Endothelial cell of umbilical vein (primary cell): Measurements from ENCODE around the gene TJP1. TPM values are rescaled to one million over a fixed set of nuclear protein-coding genes. Genes with fewer than 3 reads are reported as not detected.

ENCODE experiments used
- BruUV-seq: library from RNA; stranded (reverse); fragments of 400-500 nt; replicated peaks from 2 replicates; lab custom pipeline; 2021; lab: Mats Ljungman, UMichigan
- CTCF ChIA-PET: fragments of 300-600, 350-600 bp; sonication (Branson Sonifier 250); formaldehyde crosslinking; loops from one replicate; lab custom pipeline; 2021; ENCODE audit warnings: antibody characterized with exemption, inconsistent platforms; lab: Charles Lee
- POLR2A ChIA-PET: fragments of 300-600, 350-600 bp; sonication (Branson Sonifier 250); formaldehyde crosslinking; loops from one replicate; lab custom pipeline; 2021; ENCODE audit warnings: antibody characterized with exemption, inconsistent platforms; lab: Charles Lee
- DNase-seq: peaks from one replicate; pipeline ENCODE4 v3.0.0-alpha.2; 2011; ENCODE audit warnings: low read depth, low spot score
- FAIRE-seq: peaks from 2 replicates; lab custom pipeline; 2011; peaks lifted over from hg19 to GRCh38; lab: Jason Lieb, UNC
- H2AFZ ChIP-seq: 2 replicates; pipeline ENCODE4 v1.6.0; 2012; ENCODE audit warnings: low read depth, low read length, control low read depth, inconsistent platforms
- H3K27ac ChIP-seq: 2 replicates; pipeline ENCODE4 v1.5.1; 2011; ENCODE audit warnings: low read depth, mild to moderate bottlenecking, control low read depth, low read length, moderate library complexity; ENCODE audit not compliant: insufficient read depth
- H3K27me3 ChIP-seq, 2 experiments: 2 replicates each; pipeline versions ENCODE4 v1.6.0 to v1.6.1; 2011; ENCODE audit warnings: low read length in 2 of 2, mixed read lengths in 1 of 2; ENCODE audit not compliant: control insufficient read depth in 2 of 2, insufficient read depth in 2 of 2
- H3K36me3 ChIP-seq, 2 experiments: 2 replicates in 1 of 2; 3 replicates in 1 of 2; pipeline ENCODE4 v1.5.1; 2011; ENCODE audit warnings: low read length in 2 of 2, mild to moderate bottlenecking in 1 of 2, moderate library complexity in 1 of 2; ENCODE audit not compliant: control insufficient read depth in 2 of 2, insufficient read depth in 2 of 2; ENCODE audit errors: extremely low read depth in 1 of 2
- H3K4me1 ChIP-seq: 3 replicates; pipeline ENCODE4 v1.5.1; 2011; ENCODE audit warnings: mild to moderate bottlenecking, low read length; ENCODE audit not compliant: control insufficient read depth, insufficient read depth; ENCODE audit errors: extremely low read depth
- H3K4me2 ChIP-seq: 2 replicates; pipeline ENCODE4 v1.6.1; 2011; ENCODE audit warnings: low read length, control low read depth, mixed read lengths; ENCODE audit not compliant: insufficient read depth
- H3K4me3 ChIP-seq, 3 experiments: fragments of 200-600 bp in 1 of 3; sonication (generic), shearing (Covaris generic) in 1 of 3; replicated peaks in 1 of 3; 2 replicates each; pipeline ENCODE4 v1.5.1; 2011 to 2016; ENCODE audit warnings: control low read depth in 3 of 3, low read length in 3 of 3, mild to moderate bottlenecking in 2 of 3, inconsistent platforms in 1 of 3, low read depth in 1 of 3, moderate library complexity in 1 of 3; ENCODE audit not compliant: insufficient read depth in 1 of 3
- H3K79me2 ChIP-seq: 2 replicates; pipeline ENCODE4 v1.6.0; 2012; ENCODE audit warnings: low read length, inconsistent platforms; ENCODE audit not compliant: control insufficient read depth, insufficient read depth
- H3K9ac ChIP-seq: replicated peaks from 2 replicates; pipeline ENCODE3; 2011; ENCODE audit warnings: low read length, control low read depth; ENCODE audit not compliant: insufficient read depth; ENCODE audit errors: extremely low read depth
- H3K9me1 ChIP-seq: replicated peaks from 3 replicates; pipeline ENCODE4 v1.6.0; 2011; ENCODE audit warnings: mild to moderate bottlenecking, low read length; ENCODE audit not compliant: control insufficient read depth, insufficient read depth; ENCODE audit errors: extremely low read depth
- H3K9me3 ChIP-seq: replicated peaks from 2 replicates; pipeline ENCODE4 v1.5.1; 2012; ENCODE audit warnings: low read length, inconsistent platforms; ENCODE audit not compliant: control insufficient read depth, insufficient read depth
- H4K20me1 ChIP-seq: replicated peaks from 2 replicates; pipeline ENCODE3; 2011; ENCODE audit warnings: mild to moderate bottlenecking, low read length; ENCODE audit not compliant: control insufficient read depth, insufficient read depth; ENCODE audit errors: extremely low read depth
- EZH2 ChIP-seq: IDR thresholded peaks from 2 replicates; pipeline ENCODE4 v1.6.1; 2012; ENCODE audit warnings: borderline replicate concordance, low read depth, mild to moderate bottlenecking, moderate library complexity, low read length, inconsistent platforms; ENCODE audit not compliant: severe bottlenecking
- FOS ChIP-seq: IDR thresholded peaks from 2 replicates; pipeline ENCODE4 v1.6.1; 2011; ENCODE audit warnings: mild to moderate bottlenecking, low read length, moderate library complexity, borderline replicate concordance; ENCODE audit not compliant: insufficient read depth
- GATA2 ChIP-seq: IDR thresholded peaks from 2 replicates; pipeline ENCODE4 v1.7.0; 2011; ENCODE audit warnings: low read depth, mild to moderate bottlenecking, moderate library complexity, mixed read lengths, low read length; ENCODE audit not compliant: insufficient read length, insufficient read depth
- JUN ChIP-seq: IDR thresholded peaks from 2 replicates; pipeline ENCODE4 v1.6.1; 2011; ENCODE audit warnings: borderline replicate concordance, low read depth; ENCODE audit not compliant: insufficient read length, insufficient read depth
- MYC ChIP-seq: IDR thresholded peaks from one replicate; pipeline ENCODE4 v1.6.1; 2011; ENCODE audit warnings: mild to moderate bottlenecking, low read depth, low read length
- POLR2A ChIP-seq: IDR thresholded peaks from 2 replicates; pipeline ENCODE4 v1.6.1; 2012; ENCODE audit warnings: low read depth, mild to moderate bottlenecking, control low read depth, low read length
- POLR2AphosphoS5 ChIP-seq: IDR thresholded peaks from 2 replicates; pipeline ENCODE4 v1.6.1; 2012; ENCODE audit warnings: low read depth, mild to moderate bottlenecking, control low read depth, low read length, moderate library complexity; ENCODE audit not compliant: insufficient read depth
- dilution Hi-C: fragments of 300-500 bp; cut with MboI; formaldehyde crosslinking; loops from one replicate; pipeline ENCODE4 v1.15.0; 2019; ENCODE audit warnings: low sequenced_read_pairs; ENCODE audit not compliant: extremely low pct_ligation_motif_present
- intact Hi-C: fragments of 100-400 bp; cut with micrococcal nuclease; formaldehyde crosslinking; loops from one replicate; pipeline ENCODE4 v1.10.0; 2022
- polyA plus RNA-seq, 4 experiments: library from polyadenylated mRNA; depleted of rRNA in 3 of 4; stranded (reverse) in 3 of 4; unstranded in 1 of 4; fragments of >200 nt; gene quantifications; 2 replicates each; pipeline versions ENCODE4 v1.2.1 to v1.2.3, GENCODE V29; 2011 to 2012; ENCODE audit warnings: missing spikeins in 1 of 4
- total RNA-seq: library from RNA; stranded (reverse); gene quantifications from 2 replicates; pipeline ENCODE4 v1.2.3, GENCODE V29; 2021
- TF ChIP-seq, protein P1 (sequence below): IDR thresholded peaks from 2 replicates; pipeline ENCODE4 v1.6.1; 2011; ENCODE audit not compliant: insufficient read depth, insufficient read length
- TF ChIP-seq, protein P2 (sequence below), 2 donors: IDR thresholded peaks; 1 replicate in 1 of 2; 2 replicates in 1 of 2; pipeline ENCODE4 v1.5.1; 2011; ENCODE audit warnings: low read length in 2 of 2, mild to moderate bottlenecking in 2 of 2, moderate library complexity in 2 of 2, control low read depth in 1 of 2, inconsistent platforms in 1 of 2, low read depth in 1 of 2; ENCODE audit not compliant: insufficient read depth in 1 of 2; ENCODE audit errors: extremely low read depth in 1 of 2

The TJP1 gene
- total and polyA plus RNA-seq, 2 donors (not counting 3 experiments of a cell fraction or from before 2014, with no cell fraction given) = 45.6 to 128 TPM

DNA sequence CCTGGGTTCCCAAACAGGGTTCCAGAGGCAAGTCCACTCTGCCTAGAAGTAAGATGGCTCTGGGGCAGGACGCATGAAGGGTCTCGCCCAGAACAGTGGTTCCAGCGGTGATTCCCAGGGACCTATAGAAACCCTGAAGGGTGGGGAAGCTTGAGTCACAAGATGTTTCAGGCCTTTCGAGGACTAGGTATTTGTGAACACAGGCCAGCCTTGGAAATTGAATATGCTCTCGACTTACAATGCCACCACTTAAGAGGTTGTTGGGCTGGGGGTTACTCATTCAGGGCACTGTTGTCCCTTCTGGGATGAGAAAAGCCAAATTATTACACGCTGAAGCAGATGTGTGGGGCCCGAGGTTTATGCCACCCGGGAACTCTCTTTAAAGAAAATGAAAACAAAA, 152.0 kb downstream of the TJP1 start:
- Histone ChIP-seq H3K36me3 (no peaks in the 10 kb centered on the region), H3K4me3 (no peak overlapping the region), H3K4me1 (peaks cover 2% of the 10 kb centered on the region), H3K79me2 (no peaks in the 10 kb centered on the region), H3K9me3 (no peaks in the 10 kb centered on the region), H3K4me2 (no peak overlapping the region), H3K27me3 (no peaks in the 10 kb centered on the region), H4K20me1 (no peaks in the 10 kb centered on the region), H3K9ac (no peak overlapping the region), H3K9me1 (no peaks in the 10 kb centered on the region), H3K27ac (no peak overlapping the region), H2AFZ (no peak overlapping the region)
- no TSS peak for BruUV-seq
- intact Hi-C loops (loop anchor here (5.0 kb wide), 2 partner anchors 257 to 407 kb away; no protein-coding TSS in a partner anchor), dilution Hi-C loops (loop anchor here (10.0 kb wide), 1 partner anchor 155 kb away; the partner anchor contains the start of gene TJP1)
- ChIA-PET CTCF (interaction anchor here (6.6 kb wide), 1 partner anchor 405 kb away, joined by 70 read pairs; no protein-coding TSS in a partner anchor), POLR2A (no interaction called here)
- FAIRE-seq (no peak), DNase-seq (no peak)
- TF ChIP-seq, protein P1, sequence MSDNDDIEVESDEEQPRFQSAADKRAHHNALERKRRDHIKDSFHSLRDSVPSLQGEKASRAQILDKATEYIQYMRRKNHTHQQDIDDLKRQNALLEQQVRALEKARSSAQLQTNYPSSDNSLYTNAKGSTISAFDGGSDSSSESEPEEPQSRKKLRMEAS = no peak
- no peak for TF ChIP-seq JUN
- TF ChIP-seq FOS = no peak
- TF ChIP-seq MYC = no peak

DNA sequence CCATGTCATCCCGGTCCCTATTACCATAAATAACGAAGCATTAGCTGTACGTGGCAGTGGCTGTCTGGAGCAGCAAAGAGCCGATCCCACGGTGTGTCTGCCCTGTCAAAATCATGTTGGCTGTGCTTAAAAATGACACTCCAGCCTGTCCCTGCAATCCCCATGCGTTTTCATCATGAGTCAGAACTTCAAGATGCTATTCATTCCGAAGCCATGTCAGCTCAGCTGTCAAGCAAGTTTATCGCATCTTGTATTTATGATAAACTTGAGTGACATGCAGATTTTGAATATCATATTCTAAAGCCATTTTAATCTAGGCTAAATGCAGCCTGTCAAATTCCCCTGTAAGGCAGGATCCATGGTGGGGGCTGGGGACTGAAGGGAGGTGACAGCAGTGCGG, 152.4 kb downstream of the TJP1 start:
- Histone ChIP-seq H3K9ac (no peak overlapping the region), H4K20me1 (no peaks in the 10 kb centered on the region), H3K4me3 (no peak overlapping the region), H3K27me3 (no peaks in the 10 kb centered on the region), H3K36me3 (no peaks in the 10 kb centered on the region), H3K4me1 (no peaks in the 10 kb centered on the region), H3K79me2 (no peaks in the 10 kb centered on the region), H2AFZ (no peak overlapping the region), H3K4me2 (no peak overlapping the region), H3K9me1 (no peaks in the 10 kb centered on the region), H3K27ac (no peak overlapping the region), H3K9me3 (no peaks in the 10 kb centered on the region)
- ChIA-PET POLR2A (no interaction called here), CTCF (interaction anchor here (2.4 to 6.6 kb wide), 2 partner anchors 373 to 405 kb away, joined by 7 to 70 read pairs; no protein-coding TSS in a partner anchor)
- no peak for TF ChIP-seq EZH2
- TF ChIP-seq GATA2 = no peak
- no peak for TF ChIP-seq FOS
- TF ChIP-seq POLR2A = no peak
- TF ChIP-seq JUN = no peak
- TF ChIP-seq, protein P2, sequence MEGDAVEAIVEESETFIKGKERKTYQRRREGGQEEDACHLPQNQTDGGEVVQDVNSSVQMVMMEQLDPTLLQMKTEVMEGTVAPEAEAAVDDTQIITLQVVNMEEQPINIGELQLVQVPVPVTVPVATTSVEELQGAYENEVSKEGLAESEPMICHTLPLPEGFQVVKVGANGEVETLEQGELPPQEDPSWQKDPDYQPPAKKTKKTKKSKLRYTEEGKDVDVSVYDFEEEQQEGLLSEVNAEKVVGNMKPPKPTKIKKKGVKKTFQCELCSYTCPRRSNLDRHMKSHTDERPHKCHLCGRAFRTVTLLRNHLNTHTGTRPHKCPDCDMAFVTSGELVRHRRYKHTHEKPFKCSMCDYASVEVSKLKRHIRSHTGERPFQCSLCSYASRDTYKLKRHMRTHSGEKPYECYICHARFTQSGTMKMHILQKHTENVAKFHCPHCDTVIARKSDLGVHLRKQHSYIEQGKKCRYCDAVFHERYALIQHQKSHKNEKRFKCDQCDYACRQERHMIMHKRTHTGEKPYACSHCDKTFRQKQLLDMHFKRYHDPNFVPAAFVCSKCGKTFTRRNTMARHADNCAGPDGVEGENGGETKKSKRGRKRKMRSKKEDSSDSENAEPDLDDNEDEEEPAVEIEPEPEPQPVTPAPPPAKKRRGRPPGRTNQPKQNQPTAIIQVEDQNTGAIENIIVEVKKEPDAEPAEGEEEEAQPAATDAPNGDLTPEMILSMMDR (IDR thresholded peaks at IDR 0.05; ENCODE audit: extremely low read depth in 1 of 2, insufficient read depth in 1 of 2, low read depth in 1 of 2, low read length in 2 of 2) = no peak
- TF ChIP-seq MYC = no peak
- TF ChIP-seq, protein P1 = no peak
- no peak for TF ChIP-seq POLR2AphosphoS5
- FAIRE-seq (no peak), DNase-seq (no peak)
- intact Hi-C loops (loop anchor here (5.0 kb wide), 2 partner anchors 257 to 407 kb away; no protein-coding TSS in a partner anchor), dilution Hi-C loops (loop anchor here (10.0 kb wide), 1 partner anchor 155 kb away; the partner anchor contains the start of gene TJP1)
- no TSS peak for BruUV-seq
